HepG2 (cell line): ENCODE results near the gene ENO2. TPM values are rescaled to one million over a fixed set of nuclear protein-coding genes. Genes with fewer than 3 reads are reported as not detected.

Experiments
- ELF3 ChIP-seq: IDR thresholded peaks from 2 replicates; pipeline ENCODE4 v1.6.1; 2016; ENCODE audit warnings: missing genetic modification reagents, missing compliant biosample characterization
- ELF4 ChIP-seq: sonication (generic); formaldehyde crosslinking; IDR thresholded peaks from 2 replicates; pipeline ENCODE4 v1.5.0; 2020; ENCODE audit warnings: missing genetic modification reagents, mild to moderate bottlenecking, moderate library complexity, borderline replicate concordance
- ERF ChIP-seq: IDR thresholded peaks from 2 replicates; pipeline ENCODE4 v1.6.1; 2018; ENCODE audit warnings: missing biosample characterization, missing genetic modification reagents
- FOXO1 ChIP-seq: sonication (generic); formaldehyde crosslinking; IDR thresholded peaks from 2 replicates; pipeline ENCODE4 v1.4.0; 2020; ENCODE audit warnings: missing genetic modification reagents
- HDAC2 ChIP-seq: sonication (generic); formaldehyde crosslinking; IDR thresholded peaks from 2 replicates; pipeline ENCODE4 v1.4.0; 2020; ENCODE audit warnings: missing genetic modification reagents
- IKZF4 ChIP-seq: sonication (generic); formaldehyde crosslinking; IDR thresholded peaks from 2 replicates; pipeline ENCODE4 v1.5.1; 2020; ENCODE audit warnings: borderline replicate concordance, mild to moderate bottlenecking, low read depth, missing genetic modification reagents; ENCODE audit errors: not compliant biosample characterization
- KDM3A ChIP-seq: IDR thresholded peaks from 2 replicates; pipeline ENCODE4 v1.6.1; 2018; ENCODE audit warnings: low read depth, missing compliant biosample characterization
- MBNL3 ChIP-seq: fragments of 250-450 bp; sonication (Bioruptor Pico); conservative IDR thresholded peaks from 2 replicates; pipeline ENCODE4 v1.8.0; 2022; ENCODE audit warnings: mild to moderate bottlenecking, inconsistent platforms
- MIXL1 ChIP-seq: IDR thresholded peaks from 2 replicates; pipeline ENCODE4 v1.6.1; 2016
- MTA1 ChIP-seq: sonication (generic); formaldehyde crosslinking; IDR thresholded peaks from 2 replicates; pipeline ENCODE4 v1.4.0; 2020; ENCODE audit warnings: missing genetic modification reagents, mild to moderate bottlenecking, borderline replicate concordance
- SMAD3 ChIP-seq: sonication (generic); formaldehyde crosslinking; IDR thresholded peaks from 2 replicates; pipeline ENCODE4 v1.4.0; 2020; ENCODE audit warnings: missing genetic modification reagents
- ZNF367 ChIP-seq: sonication (generic); formaldehyde crosslinking; IDR thresholded peaks from 2 replicates; pipeline ENCODE4 v1.4.0; 2020; ENCODE audit warnings: missing genetic modification reagents, borderline replicate concordance
- ZNF569 ChIP-seq: sonication (generic); formaldehyde crosslinking; IDR thresholded peaks from 2 replicates; pipeline ENCODE4 v1.5.0; 2020; ENCODE audit warnings: mild to moderate bottlenecking, missing genetic modification reagents, moderate library complexity, borderline replicate concordance
- ZNF660 ChIP-seq: sonication (generic); formaldehyde crosslinking; IDR thresholded peaks from 2 replicates; pipeline ENCODE4 v1.5.1; 2020; ENCODE audit warnings: mild to moderate bottlenecking, low read depth, missing genetic modification reagents, borderline replicate concordance
- ZNF782 ChIP-seq: sonication (generic); formaldehyde crosslinking; IDR thresholded peaks from 2 replicates; pipeline ENCODE4 v1.4.0; 2020; ENCODE audit warnings: missing genetic modification reagents, mild to moderate bottlenecking, borderline replicate concordance
- polyA plus RNA-seq, 8 experiments: library from polyadenylated mRNA; depleted of rRNA in 3 of 8; stranded (reverse) in 7 of 8; unstranded in 1 of 8; fragments of >200 nt; fragmentation: Illumina TruSeq in 4 of 8; extraction: Trizol in 4 of 8; gene quantifications; 2 replicates each; pipeline versions ENCODE4 v1.2.1 to v1.2.3, GENCODE V29; 2011 to 2016; ENCODE audit warnings: low read depth in 4 of 8, missing spikeins in 1 of 8, mixed read lengths in 1 of 8; ENCODE audit not compliant: insufficient read depth in 1 of 8
- total RNA-seq, 5 experiments: library from RNA; depleted of rRNA; stranded (reverse); fragments of >200 nt; fragmentation: Illumina TruSeq; extraction: Trizol; gene quantifications; 2 replicates each; pipeline ENCODE4 v1.2.3, GENCODE V29; 2016; ENCODE audit warnings: low read depth in 1 of 5
- TF ChIP-seq, protein P1 (sequence below): sonication (generic); formaldehyde crosslinking; IDR thresholded peaks from 2 replicates; pipeline ENCODE4 v1.4.0; 2020; ENCODE audit warnings: missing genetic modification reagents
- TF ChIP-seq, protein P2 (sequence below): sonication (generic); formaldehyde crosslinking; IDR thresholded peaks from 2 replicates; pipeline ENCODE4 v1.4.0; 2020; ENCODE audit warnings: mild to moderate bottlenecking, missing genetic modification reagents
- TF ChIP-seq, protein P3 (sequence below): IDR thresholded peaks from 2 replicates; pipeline ENCODE4 v1.6.1; 2016
- TF ChIP-seq, protein P4 (sequence below): sonication (generic); formaldehyde crosslinking; IDR thresholded peaks from 2 replicates; pipeline ENCODE4 v1.5.0; 2020; ENCODE audit warnings: missing genetic modification reagents, mild to moderate bottlenecking, borderline replicate concordance
- TF ChIP-seq, protein P5 (sequence below): sonication (generic); formaldehyde crosslinking; IDR thresholded peaks from 2 replicates; pipeline ENCODE4 v1.4.0; 2020; ENCODE audit warnings: missing genetic modification reagents
- TF ChIP-seq, protein P6 (sequence below): conservative IDR thresholded peaks from 2 replicates; pipeline ENCODE4 v1.6.1; 2018; ENCODE audit warnings: missing genetic modification reagents

The ENO2 gene
- total and polyA plus RNA-seq, 2 of the 13 experiments (the other 11 are each of a cell fraction or from before 2014, with no cell fraction given), result 19.3 to 136 TPM

DNA sequence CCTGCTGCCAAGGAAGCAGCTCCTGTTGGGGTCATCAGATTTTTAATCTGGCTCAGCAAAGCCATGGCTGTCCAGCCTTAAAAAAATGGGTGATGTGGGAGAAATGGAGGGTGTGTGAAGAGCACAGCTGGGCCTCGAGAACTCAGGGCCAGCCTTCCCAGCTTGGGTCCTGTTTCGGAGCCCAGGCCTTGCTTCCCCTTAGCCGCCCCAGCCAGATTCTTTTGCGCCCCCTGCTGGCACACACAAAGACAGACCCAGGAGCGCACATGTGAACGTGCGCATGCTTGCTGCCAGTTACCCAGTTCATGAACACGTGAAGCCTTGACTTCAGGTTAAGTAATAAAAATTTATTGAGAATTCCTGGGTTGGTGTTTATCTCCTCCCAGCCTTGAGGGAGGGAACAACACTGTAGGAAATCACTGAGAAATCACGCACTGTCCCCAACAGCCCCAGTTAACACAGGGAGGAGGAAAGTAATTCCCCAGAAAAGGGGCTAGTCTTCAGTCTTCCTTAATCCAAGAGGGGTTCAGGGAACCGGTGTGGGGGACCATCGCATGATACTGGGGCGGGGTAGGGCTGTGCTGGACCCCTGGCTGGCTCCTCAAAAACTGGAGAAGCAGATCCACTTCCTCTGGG is 50.8 kb downstream of the ENO2 start (continued):
- TF ChIP-seq, protein P1, sequence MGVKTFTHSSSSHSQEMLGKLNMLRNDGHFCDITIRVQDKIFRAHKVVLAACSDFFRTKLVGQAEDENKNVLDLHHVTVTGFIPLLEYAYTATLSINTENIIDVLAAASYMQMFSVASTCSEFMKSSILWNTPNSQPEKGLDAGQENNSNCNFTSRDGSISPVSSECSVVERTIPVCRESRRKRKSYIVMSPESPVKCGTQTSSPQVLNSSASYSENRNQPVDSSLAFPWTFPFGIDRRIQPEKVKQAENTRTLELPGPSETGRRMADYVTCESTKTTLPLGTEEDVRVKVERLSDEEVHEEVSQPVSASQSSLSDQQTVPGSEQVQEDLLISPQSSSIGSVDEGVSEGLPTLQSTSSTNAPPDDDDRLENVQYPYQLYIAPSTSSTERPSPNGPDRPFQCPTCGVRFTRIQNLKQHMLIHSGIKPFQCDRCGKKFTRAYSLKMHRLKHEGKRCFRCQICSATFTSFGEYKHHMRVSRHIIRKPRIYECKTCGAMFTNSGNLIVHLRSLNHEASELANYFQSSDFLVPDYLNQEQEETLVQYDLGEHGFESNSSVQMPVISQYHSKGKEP, result no peak
- 0 out of 2 replicates have a peak, but pooled peaks have one; percentile 45 for TF ChIP-seq ERF (CRISPR knock-in tag)
- TF ChIP-seq, protein P2, sequence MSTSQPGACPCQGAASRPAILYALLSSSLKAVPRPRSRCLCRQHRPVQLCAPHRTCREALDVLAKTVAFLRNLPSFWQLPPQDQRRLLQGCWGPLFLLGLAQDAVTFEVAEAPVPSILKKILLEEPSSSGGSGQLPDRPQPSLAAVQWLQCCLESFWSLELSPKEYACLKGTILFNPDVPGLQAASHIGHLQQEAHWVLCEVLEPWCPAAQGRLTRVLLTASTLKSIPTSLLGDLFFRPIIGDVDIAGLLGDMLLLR (CRISPR knock-in tag), result 0 out of 2 replicates have a peak, but pooled peaks have one; percentile 29
- TF ChIP-seq, protein P3, sequence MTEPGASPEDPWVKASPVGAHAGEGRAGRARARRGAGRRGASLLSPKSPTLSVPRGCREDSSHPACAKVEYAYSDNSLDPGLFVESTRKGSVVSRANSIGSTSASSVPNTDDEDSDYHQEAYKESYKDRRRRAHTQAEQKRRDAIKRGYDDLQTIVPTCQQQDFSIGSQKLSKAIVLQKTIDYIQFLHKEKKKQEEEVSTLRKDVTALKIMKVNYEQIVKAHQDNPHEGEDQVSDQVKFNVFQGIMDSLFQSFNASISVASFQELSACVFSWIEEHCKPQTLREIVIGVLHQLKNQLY (CRISPR knock-in tag), result no peak
- TF ChIP-seq, protein P4, sequence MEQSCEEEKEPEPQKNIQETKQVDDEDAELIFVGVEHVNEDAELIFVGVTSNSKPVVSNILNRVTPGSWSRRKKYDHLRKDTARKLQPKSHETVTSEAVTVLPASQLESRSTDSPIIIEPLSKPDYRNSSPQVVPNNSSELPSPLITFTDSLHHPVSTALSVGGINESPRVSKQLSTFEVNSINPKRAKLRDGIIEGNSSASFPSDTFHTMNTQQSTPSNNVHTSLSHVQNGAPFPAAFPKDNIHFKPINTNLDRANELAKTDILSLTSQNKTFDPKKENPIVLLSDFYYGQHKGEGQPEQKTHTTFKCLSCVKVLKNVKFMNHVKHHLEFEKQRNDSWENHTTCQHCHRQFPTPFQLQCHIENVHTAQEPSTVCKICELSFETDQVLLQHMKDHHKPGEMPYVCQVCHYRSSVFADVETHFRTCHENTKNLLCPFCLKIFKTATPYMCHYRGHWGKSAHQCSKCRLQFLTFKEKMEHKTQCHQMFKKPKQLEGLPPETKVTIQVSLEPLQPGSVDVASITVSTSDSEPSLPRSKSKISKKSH, result no peak
- no peak for TF ChIP-seq ZNF569 (CRISPR knock-in tag)
- 0 out of 2 replicates have a peak, but pooled peaks have one; percentile 50 for TF ChIP-seq MIXL1 (CRISPR knock-in tag)
- no peak for TF ChIP-seq ZNF782 (CRISPR knock-in tag)
- TF ChIP-seq MTA1 (CRISPR knock-in tag), result no peak
- TF ChIP-seq FOXO1 (CRISPR knock-in tag), result no peak
- no peak; the same call in 1 of the 2 replicates for TF ChIP-seq KDM3A (CRISPR knock-in tag)
- peak; percentile 34; the same call in 1 of the 2 replicates for TF ChIP-seq ELF3
- TF ChIP-seq MBNL3 (CRISPR knock-in tag), result no peak
- 0 out of 2 replicates have a peak, but pooled peaks have one; percentile 42 for TF ChIP-seq ZNF367 (CRISPR knock-in tag)
- TF ChIP-seq, protein P5, sequence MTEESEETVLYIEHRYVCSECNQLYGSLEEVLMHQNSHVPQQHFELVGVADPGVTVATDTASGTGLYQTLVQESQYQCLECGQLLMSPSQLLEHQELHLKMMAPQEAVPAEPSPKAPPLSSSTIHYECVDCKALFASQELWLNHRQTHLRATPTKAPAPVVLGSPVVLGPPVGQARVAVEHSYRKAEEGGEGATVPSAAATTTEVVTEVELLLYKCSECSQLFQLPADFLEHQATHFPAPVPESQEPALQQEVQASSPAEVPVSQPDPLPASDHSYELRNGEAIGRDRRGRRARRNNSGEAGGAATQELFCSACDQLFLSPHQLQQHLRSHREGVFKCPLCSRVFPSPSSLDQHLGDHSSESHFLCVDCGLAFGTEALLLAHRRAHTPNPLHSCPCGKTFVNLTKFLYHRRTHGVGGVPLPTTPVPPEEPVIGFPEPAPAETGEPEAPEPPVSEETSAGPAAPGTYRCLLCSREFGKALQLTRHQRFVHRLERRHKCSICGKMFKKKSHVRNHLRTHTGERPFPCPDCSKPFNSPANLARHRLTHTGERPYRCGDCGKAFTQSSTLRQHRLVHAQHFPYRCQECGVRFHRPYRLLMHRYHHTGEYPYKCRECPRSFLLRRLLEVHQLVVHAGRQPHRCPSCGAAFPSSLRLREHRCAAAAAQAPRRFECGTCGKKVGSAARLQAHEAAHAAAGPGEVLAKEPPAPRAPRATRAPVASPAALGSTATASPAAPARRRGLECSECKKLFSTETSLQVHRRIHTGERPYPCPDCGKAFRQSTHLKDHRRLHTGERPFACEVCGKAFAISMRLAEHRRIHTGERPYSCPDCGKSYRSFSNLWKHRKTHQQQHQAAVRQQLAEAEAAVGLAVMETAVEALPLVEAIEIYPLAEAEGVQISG (CRISPR knock-in tag), result peak; percentile 51; the same call in 1 of the 2 replicates
- no peak for TF ChIP-seq IKZF4 (CRISPR knock-in tag)
- 0 out of 2 replicates have a peak, but pooled peaks have one; percentile 14 for TF ChIP-seq HDAC2
- no peak for TF ChIP-seq ELF4 (CRISPR knock-in tag)
- TF ChIP-seq, protein P6, sequence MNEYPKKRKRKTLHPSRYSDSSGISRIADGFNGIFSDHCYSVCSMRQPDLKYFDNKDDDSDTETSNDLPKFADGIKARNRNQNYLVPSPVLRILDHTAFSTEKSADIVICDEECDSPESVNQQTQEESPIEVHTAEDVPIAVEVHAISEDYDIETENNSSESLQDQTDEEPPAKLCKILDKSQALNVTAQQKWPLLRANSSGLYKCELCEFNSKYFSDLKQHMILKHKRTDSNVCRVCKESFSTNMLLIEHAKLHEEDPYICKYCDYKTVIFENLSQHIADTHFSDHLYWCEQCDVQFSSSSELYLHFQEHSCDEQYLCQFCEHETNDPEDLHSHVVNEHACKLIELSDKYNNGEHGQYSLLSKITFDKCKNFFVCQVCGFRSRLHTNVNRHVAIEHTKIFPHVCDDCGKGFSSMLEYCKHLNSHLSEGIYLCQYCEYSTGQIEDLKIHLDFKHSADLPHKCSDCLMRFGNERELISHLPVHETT (CRISPR knock-in tag), result 0 out of 2 replicates have a peak, but pooled peaks have one; percentile 28
- TF ChIP-seq SMAD3 (CRISPR knock-in tag), result no peak
- TF ChIP-seq ZNF660 (CRISPR knock-in tag), result no peak
